Loucy (cell line): ENCODE measurements around the gene KCNQ2.

Experiments used
- EZH2phosphoT487 ChIP-seq: fragments of 200-600 bp; IDR thresholded peaks from 2 replicates; pipeline ENCODE4 v1.6.1; 2018; ENCODE audit warnings: antibody characterized with exemption, mild to moderate bottlenecking, moderate library complexity, borderline replicate concordance
- TF ChIP-seq, protein P1 (sequence below): fragments of 200-600 bp; sonication (generic); conservative IDR thresholded peaks from 2 replicates; pipeline ENCODE4 v1.5.1; 2014; ENCODE audit warnings: mild to moderate bottlenecking, antibody characterized with exemption, low read length

DNA sequence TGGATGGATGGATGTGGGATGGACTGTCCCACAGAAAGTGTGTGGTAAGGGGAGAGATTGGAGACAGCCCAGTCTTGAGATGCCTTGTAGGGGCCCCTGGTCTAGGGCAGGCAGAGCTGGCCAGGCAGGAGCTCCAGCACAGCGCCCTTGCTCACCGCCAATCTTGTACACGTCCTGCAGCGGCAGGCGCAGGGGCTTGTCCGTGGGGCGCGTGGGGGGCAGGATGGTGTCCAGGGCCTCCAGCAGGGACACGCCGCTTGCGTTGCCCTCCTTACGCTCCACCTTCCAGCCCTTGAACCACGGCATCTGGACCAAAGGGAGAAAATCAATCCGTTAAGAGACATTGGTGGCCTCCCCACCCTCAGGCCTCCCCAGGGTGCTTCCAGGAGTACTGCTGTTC is 20.5 kb upstream of the KCNQ2 start:
- TF ChIP-seq, protein P1, sequence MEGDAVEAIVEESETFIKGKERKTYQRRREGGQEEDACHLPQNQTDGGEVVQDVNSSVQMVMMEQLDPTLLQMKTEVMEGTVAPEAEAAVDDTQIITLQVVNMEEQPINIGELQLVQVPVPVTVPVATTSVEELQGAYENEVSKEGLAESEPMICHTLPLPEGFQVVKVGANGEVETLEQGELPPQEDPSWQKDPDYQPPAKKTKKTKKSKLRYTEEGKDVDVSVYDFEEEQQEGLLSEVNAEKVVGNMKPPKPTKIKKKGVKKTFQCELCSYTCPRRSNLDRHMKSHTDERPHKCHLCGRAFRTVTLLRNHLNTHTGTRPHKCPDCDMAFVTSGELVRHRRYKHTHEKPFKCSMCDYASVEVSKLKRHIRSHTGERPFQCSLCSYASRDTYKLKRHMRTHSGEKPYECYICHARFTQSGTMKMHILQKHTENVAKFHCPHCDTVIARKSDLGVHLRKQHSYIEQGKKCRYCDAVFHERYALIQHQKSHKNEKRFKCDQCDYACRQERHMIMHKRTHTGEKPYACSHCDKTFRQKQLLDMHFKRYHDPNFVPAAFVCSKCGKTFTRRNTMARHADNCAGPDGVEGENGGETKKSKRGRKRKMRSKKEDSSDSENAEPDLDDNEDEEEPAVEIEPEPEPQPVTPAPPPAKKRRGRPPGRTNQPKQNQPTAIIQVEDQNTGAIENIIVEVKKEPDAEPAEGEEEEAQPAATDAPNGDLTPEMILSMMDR: no peak
- no peak for TF ChIP-seq EZH2phosphoT487
